ENCODE measurements around the gene APOLD1. TPM values are rescaled to one million over a fixed set of nuclear protein-coding genes. Genes with fewer than 3 reads are reported as not detected.
A peak's percentile ranks its signal among the peaks of the same experiment; 100 is the strongest.
"Not testable (repeated sequence)": the region's sequence is repeated elsewhere in the genome, so short reads cannot be mapped to it uniquely, and the experiment has no call there.

APOLD1 gene
- total RNA-seq, 2 donors from 2014 or later = 5.2 to 6.5 TPM

- no peak for ATAC-seq
- Mint-ChIP-seq H3K27ac (no peak overlapping the region), H3K9me3 (no peaks in the 10 kb centered on the region), H3K36me3 (peaks cover 32 to 36% of the 10 kb centered on the region in 2 donors)
- DNase-seq (ENCODE audit: low spot score in 2 of 2) = no peak
Measured at GRCh38 chr12:12817616-12818015, 32.2 kb downstream of the APOLD1 start.

- ATAC-seq (peak; percentile 13 to 56), DNase-seq (ENCODE audit: low spot score in 2 of 2) (no peak)
- no peaks in the 10 kb centered on the region for H3K9me3 Mint-ChIP-seq
- H3K27ac Mint-ChIP-seq = peak overlapping the region in 1 of 2 donors; percentile 25
- H3K36me3 Mint-ChIP-seq = peaks cover 24 to 35% of the 10 kb centered on the region in 2 donors
Measured at GRCh38 chr12:12818701-12819100, 33.2 kb downstream of the APOLD1 start.

- Mint-ChIP-seq H3K27ac (peak overlapping the region; percentile 11 to 25), H3K36me3 (peaks cover 20 to 34% of the 10 kb centered on the region in 2 donors), H3K9me3 (no peaks in the 10 kb centered on the region)
- DNase-seq (ENCODE audit: low spot score in 2 of 2) (no peak), ATAC-seq (no peak)
Measured at GRCh38 chr12:12819221-12819620, 33.8 kb downstream of the APOLD1 start.

DNA sequence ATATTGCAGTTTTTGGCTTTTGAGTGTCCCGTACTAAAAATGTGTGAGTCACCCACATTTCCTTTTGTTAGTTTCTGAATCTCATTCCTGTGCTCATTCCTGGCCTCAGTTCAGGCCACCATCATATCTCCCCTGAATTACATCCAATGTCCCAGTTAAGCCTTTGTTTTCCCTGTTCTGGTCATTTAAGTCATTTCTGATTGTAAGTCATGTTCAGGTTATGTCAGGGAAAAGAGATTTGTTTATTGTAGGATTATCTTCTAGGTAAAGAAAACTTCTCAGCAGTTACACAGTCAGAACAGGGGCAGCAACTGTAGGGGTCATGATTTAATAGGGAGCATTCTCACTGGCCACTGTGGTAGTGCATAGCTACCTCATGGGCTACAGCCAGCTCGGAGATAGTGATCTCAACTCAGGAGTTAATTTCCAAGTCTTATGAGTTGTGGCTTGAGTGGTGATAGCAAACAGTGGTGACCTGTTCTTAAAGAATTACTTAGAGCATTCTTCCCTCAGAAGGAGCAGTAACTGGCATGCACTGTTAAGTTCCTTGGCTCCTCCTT, 34.4 kb downstream of the APOLD1 start:
- no peaks in the 10 kb centered on the region for H3K9me3 Mint-ChIP-seq
- ATAC-seq = no peak
- DNase-seq (ENCODE audit: low spot score in 2 of 2) = no peak
- peak overlapping the region in 1 of 2 donors; percentile 25 for H3K27ac Mint-ChIP-seq
- H3K36me3 Mint-ChIP-seq = peaks cover 20 to 29% of the 10 kb centered on the region in 2 donors

- Mint-ChIP-seq H3K36me3 (peaks cover 19 to 27% of the 10 kb centered on the region in 2 donors), H3K27ac (peak overlapping the region in 1 of 2 donors; percentile 54)
- H3K9me3 Mint-ChIP-seq; DNase-seq (ENCODE audit: low spot score in 2 of 2); ATAC-seq: not testable (repeated sequence)
Measured at GRCh38 chr12:12820376-12820775, 34.9 kb downstream of the APOLD1 start.

DNA sequence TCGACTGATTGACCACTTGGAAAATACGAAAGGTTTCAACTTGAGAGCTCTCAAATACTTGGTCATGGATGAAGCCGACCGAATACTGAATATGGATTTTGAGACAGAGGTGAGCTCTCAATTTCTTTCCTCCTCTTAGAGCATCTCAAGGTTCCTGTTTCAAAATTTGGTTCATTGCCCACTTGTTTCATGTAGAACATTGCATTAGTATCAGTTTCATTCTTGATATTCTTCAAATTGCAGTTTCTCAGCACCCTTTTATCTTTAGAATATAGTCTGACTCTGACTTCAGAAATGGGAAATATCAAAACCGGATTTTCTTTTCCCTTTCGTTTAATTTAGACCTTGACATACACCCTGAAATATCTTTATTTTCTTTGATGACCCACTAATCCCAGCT, 36.5 kb downstream of the APOLD1 start:
- Mint-ChIP-seq H3K9me3 (no peaks in the 10 kb centered on the region), H3K27ac (peak overlapping the region; percentile 33 to 54), H3K36me3 (peaks cover 7 to 18% of the 10 kb centered on the region in 2 donors)
- DNase-seq (ENCODE audit: low spot score in 2 of 2) = no peak
- no peak for ATAC-seq

GRCh38 chr12:12822886-12823285, 37.4 kb downstream of the APOLD1 start:
- peak overlapping the region in 1 of 2 donors; percentile 57 for H3K27ac Mint-ChIP-seq
- H3K36me3 Mint-ChIP-seq = peaks cover 7 to 24% of the 10 kb centered on the region in 2 donors
- no peaks in the 10 kb centered on the region for H3K9me3 Mint-ChIP-seq
- DNase-seq (ENCODE audit: low spot score in 2 of 2) = no peak
- ATAC-seq = no peak

- H3K27ac Mint-ChIP-seq = peak overlapping the region in 1 of 2 donors; percentile 57
- H3K36me3 Mint-ChIP-seq = peaks cover 7 to 24% of the 10 kb centered on the region in 2 donors
- H3K9me3 Mint-ChIP-seq = no peaks in the 10 kb centered on the region
- DNase-seq (ENCODE audit: low spot score in 2 of 2) (no peak), ATAC-seq (no peak)
Measured at GRCh38 chr12:12823300-12823699, 37.8 kb downstream of the APOLD1 start.

GRCh38 chr12:12823811-12824210, 38.4 kb downstream of the APOLD1 start:
- DNase-seq (ENCODE audit: low spot score in 2 of 2) (no peak), ATAC-seq (no peak)
- peaks cover 7 to 24% of the 10 kb centered on the region in 2 donors for H3K36me3 Mint-ChIP-seq
- H3K9me3 Mint-ChIP-seq = no peaks in the 10 kb centered on the region
- H3K27ac Mint-ChIP-seq = no peak overlapping the region

DNA sequence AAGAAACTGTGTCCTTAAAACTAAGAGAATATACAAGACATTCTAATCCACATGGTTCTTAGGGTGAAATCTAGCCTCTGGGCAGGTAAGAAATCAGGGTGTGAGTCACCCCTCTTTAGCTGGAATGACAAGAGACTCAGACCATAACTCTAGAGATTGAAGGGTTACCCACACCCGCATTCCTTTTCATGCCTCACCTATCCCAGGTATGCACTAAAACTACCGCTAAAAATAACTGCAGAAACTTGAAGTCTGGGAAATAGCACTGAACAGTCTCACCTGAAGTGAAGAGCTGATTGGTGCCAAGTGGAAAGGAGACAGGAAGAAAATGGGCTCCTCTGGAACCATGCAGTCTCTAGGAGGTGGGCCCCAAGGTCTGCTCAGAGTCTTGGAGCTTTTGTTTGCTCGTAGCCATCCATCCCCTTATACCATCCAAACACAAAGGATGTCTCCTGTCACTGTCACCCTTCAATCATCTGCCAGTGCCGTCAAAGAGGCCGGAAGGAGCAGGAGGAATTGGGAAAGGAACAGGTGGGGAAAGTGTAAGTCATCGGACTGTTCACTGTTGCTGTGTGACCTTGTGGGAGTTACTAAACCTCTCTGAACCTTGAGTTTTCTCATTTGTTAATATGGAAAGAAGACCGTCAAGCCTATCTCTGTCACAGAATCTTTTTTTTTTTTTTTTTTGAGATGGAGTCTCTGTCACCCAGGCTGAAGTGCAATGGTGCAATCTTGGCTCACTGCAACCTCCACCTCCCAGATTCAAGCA, 50.1 kb downstream of the APOLD1 start:
- no peak for ATAC-seq
- H3K27ac Mint-ChIP-seq = peak overlapping the region in 1 of 2 donors; percentile 82

GRCh38 chr12:12836571-12836970, 51.1 kb downstream of the APOLD1 start:
- no peak for DNase-seq (ENCODE audit: low spot score in 2 of 2)
- no peak for ATAC-seq
- no peaks in the 10 kb centered on the region for H3K9me3 Mint-ChIP-seq
- H3K27ac Mint-ChIP-seq = peak overlapping the region in 1 of 2 donors; percentile 54
- H3K36me3 Mint-ChIP-seq = peaks cover 8 to 26% of the 10 kb centered on the region in 2 donors

More for the DNA sequence above, 50.1 kb downstream of the APOLD1 start:
- H3K36me3 Mint-ChIP-seq = peaks cover 11 to 28% of the 10 kb centered on the region in 2 donors
- no peak for DNase-seq (ENCODE audit: low spot score in 2 of 2)
- H3K9me3 Mint-ChIP-seq = no peaks in the 10 kb centered on the region

DNA sequence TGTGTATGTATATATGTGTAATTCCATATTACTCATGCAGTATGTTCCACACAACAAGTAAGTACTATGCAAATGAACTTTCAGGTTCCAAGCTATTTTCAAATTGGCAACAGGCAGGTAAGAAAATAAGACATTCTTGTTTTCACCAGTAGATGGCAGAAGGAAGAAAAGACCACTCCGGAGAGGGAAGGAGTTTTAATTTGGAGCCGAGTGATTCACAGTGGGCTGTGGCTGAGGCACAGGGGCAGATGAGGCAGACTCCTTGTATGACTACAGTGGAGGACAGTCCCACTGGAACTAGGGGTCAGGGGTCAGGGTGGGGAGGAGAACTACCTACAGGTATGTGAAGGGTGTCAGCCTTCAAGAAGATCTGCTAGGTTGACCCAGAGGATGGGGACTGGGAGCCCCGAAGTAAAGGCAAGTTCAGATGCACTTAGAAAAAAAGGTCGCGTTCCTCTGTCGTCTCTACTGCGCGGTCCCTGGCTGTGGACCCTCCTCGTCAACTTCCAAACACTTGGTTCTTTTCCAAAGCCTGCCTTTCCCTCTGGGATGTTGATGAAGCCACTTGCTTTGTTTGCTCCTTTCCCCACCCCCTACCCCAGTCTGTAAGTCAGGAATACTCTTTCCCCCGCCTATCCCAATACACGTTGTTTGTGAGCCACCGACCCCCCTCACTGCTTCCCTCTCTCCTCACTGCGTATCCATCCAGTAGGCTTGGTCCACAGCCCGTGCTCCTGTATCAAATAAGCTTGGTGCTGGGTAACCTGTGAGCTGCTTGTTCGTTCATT, 51.8 kb downstream of the APOLD1 start:
- ATAC-seq = peak; percentile 91 to 98
- Mint-ChIP-seq H3K27ac (peak overlapping the region; percentile 54 to 81), H3K9me3 (no peaks in the 10 kb centered on the region), H3K36me3 (peaks cover 5 to 20% of the 10 kb centered on the region in 2 donors)
- DNase-seq (ENCODE audit: low spot score in 2 of 2) = peak in 1 of 2 donors; percentile 59

DNA sequence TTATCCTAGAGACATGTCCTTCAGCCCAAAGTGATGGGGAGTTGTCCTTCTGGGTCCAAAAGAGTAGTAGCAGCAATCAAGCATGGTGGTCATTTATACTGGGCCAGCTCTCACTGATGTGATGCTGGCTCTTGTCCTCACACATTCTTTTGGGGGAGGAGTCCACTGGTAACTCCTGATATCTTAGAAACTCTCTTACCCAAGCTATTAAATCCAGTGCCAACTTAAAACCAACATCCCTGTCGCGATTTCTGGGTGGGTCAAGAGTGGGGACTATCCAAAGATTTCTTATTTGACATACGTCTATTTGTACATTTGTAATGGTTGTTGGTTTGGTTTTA, 52.3 kb downstream of the APOLD1 start:
- no peak for DNase-seq (ENCODE audit: low spot score in 2 of 2)
- Mint-ChIP-seq H3K36me3 (peaks cover 3 to 20% of the 10 kb centered on the region in 2 donors), H3K27ac (peak overlapping the region; percentile 54 to 81), H3K9me3 (no peaks in the 10 kb centered on the region)
- no peak for ATAC-seq

DNA sequence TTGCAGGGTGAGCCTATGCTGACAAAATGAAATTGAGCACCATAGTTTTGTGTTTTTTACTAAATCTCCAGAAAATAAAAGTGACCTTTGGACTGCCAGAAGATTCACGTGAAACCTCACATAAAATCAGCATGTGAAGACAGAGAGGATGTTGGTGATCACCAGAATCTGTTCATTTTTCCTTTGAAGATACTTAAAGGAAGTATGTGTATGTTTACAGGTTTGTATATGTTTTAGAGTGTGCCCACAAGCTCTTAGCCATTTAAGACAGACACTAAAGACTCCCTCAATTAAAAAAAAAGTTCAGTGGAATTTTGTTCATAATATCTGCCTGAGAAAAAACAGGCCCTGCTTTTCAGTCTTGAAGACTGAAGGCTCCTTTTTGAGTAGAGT, 53.5 kb downstream of the APOLD1 start:
- ATAC-seq (no peak), DNase-seq (ENCODE audit: low spot score in 2 of 2) (no peak)
- no peaks in the 10 kb centered on the region for H3K9me3 Mint-ChIP-seq
- peak overlapping the region; percentile 41 to 89 for H3K27ac Mint-ChIP-seq
- H3K36me3 Mint-ChIP-seq = peaks cover 7 to 12% of the 10 kb centered on the region in 2 donors

- not testable (repeated sequence) for DNase-seq (ENCODE audit: low spot score in 2 of 2); ATAC-seq; H3K9me3 Mint-ChIP-seq
- H3K27ac Mint-ChIP-seq = peak overlapping the region; percentile 41 to 89
- peaks cover 7 to 10% of the 10 kb centered on the region in 2 donors for H3K36me3 Mint-ChIP-seq
Measured at GRCh38 chr12:12839439-12839838, 54.0 kb downstream of the APOLD1 start.

DNA sequence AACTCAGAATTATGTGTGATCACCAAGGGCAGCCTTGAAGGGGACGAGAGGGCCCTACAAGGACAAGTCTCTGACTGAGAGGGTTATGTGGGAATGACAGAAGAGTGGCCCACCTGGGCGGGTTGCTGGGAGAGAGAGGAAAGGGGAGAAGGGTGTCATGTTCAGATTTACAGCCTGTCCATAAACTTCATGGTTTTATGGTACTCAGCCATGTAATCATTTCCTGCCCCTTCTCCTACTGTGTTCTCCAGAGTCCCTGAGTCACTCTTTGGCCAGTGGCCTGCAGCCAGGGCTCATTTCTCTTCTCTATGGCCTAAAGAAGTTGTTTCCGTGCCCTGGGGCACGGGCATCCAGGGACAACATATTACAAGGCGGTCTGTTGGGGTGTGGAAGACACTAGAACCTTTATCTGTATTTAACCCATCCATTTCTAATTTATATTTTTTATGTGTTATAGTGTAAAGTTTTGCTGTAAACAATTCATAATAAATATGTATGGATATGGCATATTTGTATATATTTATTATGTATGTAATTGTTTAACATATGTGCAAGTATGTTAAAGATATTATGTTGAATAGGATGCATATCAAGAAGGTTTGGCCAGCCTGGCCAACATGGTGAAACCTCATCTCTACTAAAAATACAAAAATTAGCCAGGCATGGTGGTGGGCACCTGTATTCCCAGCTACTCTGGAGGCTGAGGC, 54.6 kb downstream of the APOLD1 start:
- Mint-ChIP-seq H3K36me3 (peaks cover 7 to 10% of the 10 kb centered on the region in 2 donors), H3K9me3 (no peaks in the 10 kb centered on the region), H3K27ac (peak overlapping the region; percentile 41 to 63)
- no peak for ATAC-seq
- DNase-seq (ENCODE audit: low spot score in 2 of 2) = no peak
